Measurements from ENCODE around the gene NLRP9.

NLRP9 gene

DNA sequence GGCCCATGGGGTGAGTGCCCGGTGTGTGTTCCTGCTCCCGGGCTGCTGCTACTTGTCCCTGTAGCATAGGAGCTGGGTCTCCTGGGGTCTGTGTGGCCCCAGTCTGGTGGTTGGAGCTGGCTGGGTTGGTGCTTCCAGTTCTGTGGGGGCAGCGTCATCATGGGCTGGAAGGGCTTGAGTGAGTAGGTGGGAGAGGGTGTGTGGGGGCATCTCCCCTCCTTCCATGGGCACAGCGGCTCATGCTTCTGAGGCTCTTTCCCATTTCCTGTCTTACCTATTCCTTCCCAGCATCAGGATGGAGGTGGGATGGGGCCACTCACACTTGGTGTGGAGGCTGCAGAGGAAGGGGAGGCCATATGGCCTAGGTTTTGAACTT lies 71.2 kb downstream of the NLRP9 start:
- no peak for DNase-seq (ENCODE audit: low read depth)
- TF ChIP-seq, protein P1, sequence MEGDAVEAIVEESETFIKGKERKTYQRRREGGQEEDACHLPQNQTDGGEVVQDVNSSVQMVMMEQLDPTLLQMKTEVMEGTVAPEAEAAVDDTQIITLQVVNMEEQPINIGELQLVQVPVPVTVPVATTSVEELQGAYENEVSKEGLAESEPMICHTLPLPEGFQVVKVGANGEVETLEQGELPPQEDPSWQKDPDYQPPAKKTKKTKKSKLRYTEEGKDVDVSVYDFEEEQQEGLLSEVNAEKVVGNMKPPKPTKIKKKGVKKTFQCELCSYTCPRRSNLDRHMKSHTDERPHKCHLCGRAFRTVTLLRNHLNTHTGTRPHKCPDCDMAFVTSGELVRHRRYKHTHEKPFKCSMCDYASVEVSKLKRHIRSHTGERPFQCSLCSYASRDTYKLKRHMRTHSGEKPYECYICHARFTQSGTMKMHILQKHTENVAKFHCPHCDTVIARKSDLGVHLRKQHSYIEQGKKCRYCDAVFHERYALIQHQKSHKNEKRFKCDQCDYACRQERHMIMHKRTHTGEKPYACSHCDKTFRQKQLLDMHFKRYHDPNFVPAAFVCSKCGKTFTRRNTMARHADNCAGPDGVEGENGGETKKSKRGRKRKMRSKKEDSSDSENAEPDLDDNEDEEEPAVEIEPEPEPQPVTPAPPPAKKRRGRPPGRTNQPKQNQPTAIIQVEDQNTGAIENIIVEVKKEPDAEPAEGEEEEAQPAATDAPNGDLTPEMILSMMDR (IDR thresholded peaks at IDR 0.05; ENCODE audit: insufficient read depth, low read depth, low read length, missing control alignments): no peak
- H3K4me3 ChIP-seq (ENCODE audit: low read depth, low read length): no peak overlapping the region

DNA sequence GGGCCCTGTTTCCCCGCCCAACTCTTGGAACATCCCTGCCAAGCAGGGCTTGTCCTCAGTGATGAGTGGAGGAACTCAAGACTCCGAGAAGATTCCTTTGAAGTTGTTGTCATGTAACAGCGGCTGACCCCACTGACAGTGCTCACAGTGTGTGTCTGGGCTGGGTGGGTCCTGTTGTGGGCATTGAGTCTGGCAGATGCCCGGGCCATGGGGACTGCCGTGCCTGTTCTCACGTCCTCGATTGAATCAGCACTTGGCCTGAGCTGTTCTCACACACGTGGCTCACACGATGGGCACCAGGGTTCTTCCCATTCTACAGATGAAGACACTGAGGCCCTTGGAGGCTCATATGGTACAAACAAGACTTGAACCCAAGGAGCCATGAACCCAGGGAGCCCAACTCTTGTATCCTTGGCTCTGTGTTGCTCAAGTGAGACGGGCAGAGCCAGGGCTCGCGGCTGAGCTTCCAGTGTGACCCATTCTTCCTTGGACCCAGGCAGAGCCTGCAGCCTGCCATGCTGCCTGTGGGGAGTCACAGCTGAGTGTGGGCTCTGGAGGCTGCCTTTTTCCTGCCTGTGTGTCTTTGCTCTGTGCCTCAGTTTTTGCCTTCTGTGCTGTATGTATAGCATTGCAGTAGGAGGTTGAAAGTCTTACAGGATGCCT lies 71.7 kb downstream of the NLRP9 start:
- TF ChIP-seq, protein P1 (IDR thresholded peaks at IDR 0.05; ENCODE audit: insufficient read depth, low read depth, low read length, missing control alignments): no peak
- H3K4me3 ChIP-seq (ENCODE audit: low read depth, low read length): no peak overlapping the region
- no peak for DNase-seq (ENCODE audit: low read depth)

DNA sequence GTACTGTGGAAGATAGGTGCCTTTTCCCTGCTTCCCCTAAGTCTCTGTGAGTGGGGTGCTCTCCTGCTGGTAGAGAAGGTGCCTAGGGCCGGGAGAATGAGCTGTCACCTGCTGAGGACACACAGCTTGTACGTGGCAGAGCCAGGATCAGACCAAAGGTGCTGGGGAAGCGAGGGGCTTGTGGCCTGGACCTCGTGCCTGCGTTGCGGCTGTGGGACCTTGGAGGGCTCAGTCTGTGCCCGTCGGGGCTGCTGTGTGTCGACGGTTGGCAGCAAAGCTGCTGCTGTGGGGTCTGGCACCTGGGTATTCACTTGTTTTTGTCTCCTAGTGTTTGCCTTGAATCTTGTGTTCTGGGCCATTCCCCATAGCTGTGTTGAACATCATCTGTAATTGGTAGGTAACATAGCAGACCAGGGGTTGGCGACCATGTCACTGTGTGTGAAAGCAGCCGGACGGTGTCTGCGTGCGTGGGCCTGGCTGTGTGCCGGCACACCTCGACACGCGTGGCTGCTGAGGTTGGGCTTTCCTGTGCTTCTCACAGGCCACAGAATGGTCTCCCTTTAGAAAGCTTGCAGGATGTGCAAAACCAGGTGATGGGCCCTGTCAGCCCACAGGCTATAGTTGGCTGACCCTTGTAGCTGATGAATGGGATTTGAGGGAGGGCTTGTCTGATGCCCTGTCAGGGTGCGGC lies 74.2 kb downstream of the NLRP9 start:
- H3K4me3 ChIP-seq (ENCODE audit: low read depth, low read length): no peak overlapping the region
- TF ChIP-seq, protein P1 (IDR thresholded peaks at IDR 0.05; ENCODE audit: insufficient read depth, low read depth, low read length, missing control alignments): no peak
- no peak for DNase-seq (ENCODE audit: low read depth)

DNA sequence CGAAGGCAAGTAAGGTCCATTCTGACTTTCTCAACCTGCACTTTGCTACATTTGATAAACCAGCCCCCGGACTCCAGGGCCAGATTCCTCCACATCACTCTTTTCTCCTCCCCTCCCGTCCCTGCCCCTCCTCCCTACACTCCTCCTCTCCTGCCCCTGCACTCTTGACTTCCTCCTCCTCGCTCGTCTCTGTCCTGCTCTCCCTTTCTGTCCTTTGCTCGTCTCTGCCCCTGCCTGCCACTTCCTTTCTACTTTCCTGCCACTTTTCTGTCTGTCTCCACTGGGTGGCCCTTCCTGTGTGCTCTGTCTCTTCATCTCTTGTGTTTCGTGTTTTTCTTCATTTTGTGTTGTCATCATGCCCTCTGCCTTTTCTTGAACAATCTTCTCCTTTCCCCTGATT lies 76.4 kb downstream of the NLRP9 start:
- H3K4me3 ChIP-seq (ENCODE audit: low read depth, low read length): no peak overlapping the region
- DNase-seq (ENCODE audit: low read depth): no peak
- TF ChIP-seq, protein P1 (IDR thresholded peaks at IDR 0.05; ENCODE audit: insufficient read depth, low read depth, low read length, missing control alignments): no peak

DNA sequence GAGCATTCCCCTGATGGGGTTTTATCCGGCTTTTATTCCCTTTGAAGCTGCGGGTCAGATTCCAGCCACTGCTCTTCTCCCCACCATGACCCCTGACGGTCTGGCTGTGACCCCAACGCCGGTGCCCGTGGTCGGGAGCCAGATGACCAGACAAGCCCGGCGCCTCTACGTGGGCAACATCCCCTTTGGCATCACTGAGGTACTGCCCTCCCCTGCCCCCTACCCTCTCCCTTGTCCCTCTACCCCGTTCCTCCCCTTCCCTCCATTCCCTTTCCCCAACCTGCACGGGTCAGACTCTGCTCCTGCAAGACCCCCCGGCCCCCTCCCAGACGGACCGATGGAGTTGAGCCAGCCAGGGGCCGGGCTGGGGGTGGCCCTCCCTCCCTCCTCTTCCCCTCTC lies 77.2 kb downstream of the NLRP9 start:
- H3K4me3 ChIP-seq (ENCODE audit: low read depth, low read length): no peak overlapping the region
- TF ChIP-seq, protein P1 (IDR thresholded peaks at IDR 0.05; ENCODE audit: insufficient read depth, low read depth, low read length, missing control alignments): no peak
- DNase-seq (ENCODE audit: low read depth): no peak

DNA sequence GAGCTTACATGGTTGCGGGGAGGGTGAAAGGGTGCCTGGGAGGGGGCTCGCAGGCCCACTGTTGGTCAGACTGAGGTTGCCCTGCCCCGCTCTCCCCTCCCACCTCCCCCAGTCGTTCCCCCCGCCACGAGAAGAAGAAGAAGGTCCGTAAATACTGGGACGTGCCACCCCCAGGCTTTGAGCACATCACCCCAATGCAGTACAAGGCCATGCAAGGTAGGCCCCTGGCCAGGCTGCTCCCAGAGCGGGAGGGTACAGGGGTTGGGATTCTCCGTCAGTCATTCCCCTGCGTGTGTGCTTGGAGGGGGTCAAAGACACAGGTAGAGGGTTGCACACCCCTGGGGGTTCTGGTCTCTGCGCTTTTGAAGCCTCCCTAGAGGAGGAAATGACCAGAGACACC lies 77.8 kb downstream of the NLRP9 start:
- TF ChIP-seq, protein P1 (IDR thresholded peaks at IDR 0.05; ENCODE audit: insufficient read depth, low read depth, low read length, missing control alignments): no peak
- no peak overlapping the region for H3K4me3 ChIP-seq (ENCODE audit: low read depth, low read length)
- no peak for DNase-seq (ENCODE audit: low read depth)

Measured in GM12865 (cell line).